ENCODE results near the gene DPY19L3.
A peak's percentile ranks its signal among the peaks of the same experiment; 100 is the strongest.
"Not testable (repeated sequence)": the region's sequence is repeated elsewhere in the genome, so short reads cannot be mapped to it uniquely, and the experiment has no call there.

Gene DPY19L3

GRCh38 chr19:32397671-32398101 is 7.9 kb upstream of the DPY19L3 start:
- no peak for DNase-seq

GRCh38 chr19:32401992-32402391 is 3.6 kb upstream of the DPY19L3 start:
- DNase-seq: no peak

- DNase-seq: no peak
These were observed 2.1 kb upstream of the DPY19L3 start for GRCh38 chr19:32403291-32403995.

- no peak for DNase-seq
These were observed 1.2 kb upstream of the DPY19L3 start for GRCh38 chr19:32404213-32404932.

GRCh38 chr19:32404933-32405430 is 588 bp upstream of the DPY19L3 start:
- peak; percentile 15 for DNase-seq

- no peak for DNase-seq
These were observed 812 bp downstream of the DPY19L3 start for GRCh38 chr19:32406161-32407003.

GRCh38 chr19:32407004-32407992 is 1.7 kb downstream of the DPY19L3 start:
- no peak for DNase-seq

- DNase-seq: no peak
These were observed 9.7 kb downstream of the DPY19L3 start for GRCh38 chr19:32415246-32415645.

- no peak for DNase-seq
These were observed 10.1 kb downstream of the DPY19L3 start for GRCh38 chr19:32415669-32416068.

- no peak for DNase-seq
These were observed 11.3 kb downstream of the DPY19L3 start for GRCh38 chr19:32416749-32417456.

- no peak for DNase-seq
These were observed 12.6 kb downstream of the DPY19L3 start for GRCh38 chr19:32418155-32418554.

GRCh38 chr19:32421589-32422361 is 16.2 kb downstream of the DPY19L3 start:
- DNase-seq: no peak

GRCh38 chr19:32422435-32422834 is 16.9 kb downstream of the DPY19L3 start:
- DNase-seq: no peak

- DNase-seq: not testable (repeated sequence)
These were observed 18.4 kb downstream of the DPY19L3 start for GRCh38 chr19:32423944-32424343.

GRCh38 chr19:32427536-32427935 is 22.0 kb downstream of the DPY19L3 start:
- DNase-seq: no peak

GRCh38 chr19:32436692-32437091 is 31.1 kb downstream of the DPY19L3 start:
- no peak for DNase-seq

GRCh38 chr19:32437096-32437495 is 31.5 kb downstream of the DPY19L3 start:
- no peak for DNase-seq

GRCh38 chr19:32438751-32439150 is 33.2 kb downstream of the DPY19L3 start:
- DNase-seq: no peak

- no peak for DNase-seq
These were observed 37.1 kb downstream of the DPY19L3 start for GRCh38 chr19:32442650-32443049.

GRCh38 chr19:32447534-32447933 is 42.0 kb downstream of the DPY19L3 start:
- DNase-seq: not testable (repeated sequence)

- DNase-seq: no peak
These were observed 42.5 kb downstream of the DPY19L3 start for GRCh38 chr19:32448026-32448425.
